K562 (cell line): Measurements from ENCODE around the gene NACC1. TPM values are rescaled to one million over a fixed set of nuclear protein-coding genes. Genes with fewer than 3 reads are reported as not detected.

Experiments used
- CBX5 ChIP-seq: IDR thresholded peaks from 2 replicates; pipeline ENCODE4 v1.6.1; 2014; ENCODE audit warnings: low read depth, borderline replicate concordance
- DLX4 ChIP-seq: fragments of 250-450 bp; sonication (Bioruptor Pico); IDR thresholded peaks from 2 replicates; pipeline ENCODE4 v1.6.1; 2021; ENCODE audit warnings: mild to moderate bottlenecking
- IRF1 ChIP-seq: sonication (generic); formaldehyde crosslinking; IDR thresholded peaks from 2 replicates; pipeline ENCODE4 v1.8.0; 2022; ENCODE audit warnings: missing genetic modification reagents, mild to moderate bottlenecking, borderline replicate concordance
- LEF1 ChIP-seq: fragments of 450-650 bp; IDR thresholded peaks from 2 replicates; pipeline ENCODE4 v1.6.1; 2016; ENCODE audit warnings: mild to moderate bottlenecking
- MYC ChIP-seq, 2 experiments: fragments of 250-450 bp in 1 of 2; sonication (Bioruptor Pico) in 1 of 2; IDR thresholded peaks; 2 replicates each; pipeline versions ENCODE4 v1.5.1 to v1.6.1; 2012 to 2021; ENCODE audit warnings: low read depth in 2 of 2, borderline replicate concordance in 1 of 2, improper control_type of control experiment in 1 of 2, low read length in 1 of 2, mild to moderate bottlenecking in 1 of 2, moderate library complexity in 1 of 2
- RBBP5 ChIP-seq: fragments of 200-600 bp; sonication (generic); IDR thresholded peaks from 2 replicates; pipeline ENCODE4 v1.6.1; 2012; ENCODE audit warnings: borderline replicate concordance, mild to moderate bottlenecking, low read length, control low read depth, inconsistent platforms; ENCODE audit not compliant: insufficient read depth, poor library complexity, severe bottlenecking
- ZKSCAN1 ChIP-seq: fragments of 150-350 bp; IDR thresholded peaks from 2 replicates; pipeline ENCODE4 v1.6.1; 2016; ENCODE audit warnings: low read depth, low read length
- ZNF318 ChIP-seq, 2 experiments: fragments of 450-650 bp; IDR thresholded peaks; 2 replicates each; pipeline ENCODE4 v1.6.1; 2016; ENCODE audit warnings: mild to moderate bottlenecking in 2 of 2, borderline replicate concordance in 1 of 2, low read depth in 1 of 2, moderate library complexity in 1 of 2
- ZNF655 ChIP-seq: fragments of 250-450 bp; sonication (Bioruptor Pico); IDR thresholded peaks from 2 replicates; pipeline ENCODE4 v1.5.0; 2021
- ZNF740 ChIP-seq, 3 experiments: fragments of 200-800 bp in 1 of 3; sonication (Bioruptor generic) in 1 of 3; sonication (generic) in 1 of 3; formaldehyde crosslinking in 1 of 3; IDR thresholded peaks; 2 replicates each; pipeline versions ENCODE4 v1.6.1 to v1.8.0; 2016 to 2022; ENCODE audit warnings: mild to moderate bottlenecking in 2 of 3, missing compliant biosample characterization in 2 of 3, missing genetic modification characterization in 2 of 3, missing genetic modification reagents in 1 of 3
- ZNF766 ChIP-seq: fragments of 200-800 bp; sonication (Bioruptor generic); conservative IDR thresholded peaks from 2 replicates; pipeline ENCODE4 v1.6.1; 2016; ENCODE audit warnings: missing genetic modification characterization, missing compliant biosample characterization
- polyA plus RNA-seq, 8 experiments: library from polyadenylated mRNA; depleted of rRNA in 4 of 8; stranded (reverse) in 5 of 8; unstranded in 3 of 8; fragments of >200 nt; fragmentation: Nextera tagmentation in 2 of 8; fragmentation: Illumina TruSeq in 1 of 8; extraction: Ambion mirVana in 2 of 8; extraction: Trizol in 1 of 8; gene quantifications; 2 replicates each; pipeline versions ENCODE4 v1.2.1 to v1.2.3, GENCODE V29; 2011 to 2014; ENCODE audit warnings: inconsistent platforms in 1 of 8, missing spikeins in 1 of 8
- total RNA-seq, 7 experiments: library from RNA; depleted of rRNA in 6 of 7; stranded (reverse); fragments of >200 nt in 6 of 7; fragmentation: Illumina TruSeq in 2 of 7; extraction: Trizol in 2 of 7; gene quantifications; 2 replicates each; pipeline versions ENCODE4 v1.2.1 to v1.2.3, GENCODE V29; 2011 to 2021; ENCODE audit warnings: low replicate concordance in 1 of 7

NACC1 gene
- total and polyA plus RNA-seq, 9 of the 15 experiments (the other 6 are each of a cell fraction or from before 2014, with no cell fraction given) = 0.04 to 96.6 (median 25.8) TPM

- TF ChIP-seq CBX5 = no peak
- TF ChIP-seq ZNF655 (CRISPR knock-in tag) = no peak
- TF ChIP-seq ZNF740 (CRISPR knock-in tag; IDR thresholded peaks at IDR 0.05) = no peak; the same call in none of the 2 replicates
- peak in 1 of 2 experiments; percentile 82; a peak in 2 of 4 replicates for TF ChIP-seq ZNF740 (tag; IDR thresholded peaks at IDR 0.05)
- peak; percentile 47 for TF ChIP-seq RBBP5
- no peak for TF ChIP-seq DLX4 (CRISPR knock-in tag)
- peak; percentile 81 for TF ChIP-seq ZNF766
- TF ChIP-seq IRF1 (CRISPR knock-in tag) = no peak
- TF ChIP-seq ZKSCAN1 = no peak
- TF ChIP-seq ZNF318 (IDR thresholded peaks at IDR 0.05; ENCODE audit: borderline replicate concordance in 1 of 2, low read depth in 1 of 2) = no peak
- peak; percentile 85 for TF ChIP-seq LEF1
- peak; percentile 18; the same call in 1 of the 2 replicates for TF ChIP-seq MYC (IDR thresholded peaks at IDR 0.05; ENCODE audit: low read depth, low read length)
- no peak for TF ChIP-seq MYC (CRISPR knock-in tag; IDR thresholded peaks at IDR 0.05; ENCODE audit: borderline replicate concordance, low read depth)
Measured at GRCh38 chr19:13163609-13164342, 45.7 kb downstream of the NACC1 start (continued).
